Lung (tissue), 12 donors: ENCODE results near the gene PTPRJ. TPM values are rescaled to one million over a fixed set of nuclear protein-coding genes. Genes with fewer than 3 reads are reported as not detected.

Source experiments
- ATAC-seq: fragments of 200-7000 bp; cut with Tn5 transposase; one replicate; pipeline ENCODE4 v1.9.1; 2020; ENCODE audit warnings: moderate number of reproducible peaks; ENCODE audit not compliant: insufficient read depth, low FRiP score
- DNase-seq, 3 donors: peaks; one replicate each; pipeline ENCODE4 v3.0.0-alpha.2; 2013 to 2017
- H3K27ac ChIP-seq, 2 donors: one replicate each; pipeline ENCODE4 v1.5.1; 2013; ENCODE audit warnings: mild to moderate bottlenecking in 2 of 2, moderate library complexity in 2 of 2, control low read depth in 1 of 2, inconsistent platforms in 1 of 2, low read depth in 1 of 2, low read length in 1 of 2
- H3K27me3 ChIP-seq, 3 donors: one replicate each; pipeline ENCODE4 v1.5.1; 2013; ENCODE audit warnings: low read length in 2 of 3; ENCODE audit not compliant: control insufficient read depth in 3 of 3, insufficient read depth in 3 of 3
- H3K36me3 ChIP-seq, 4 donors: one replicate each; pipeline ENCODE4 v1.5.1; 2013; ENCODE audit warnings: low read length in 4 of 4, mild to moderate bottlenecking in 1 of 4, moderate library complexity in 1 of 4; ENCODE audit not compliant: control insufficient read depth in 4 of 4, insufficient read depth in 4 of 4
- H3K4me1 ChIP-seq, 5 donors: one replicate each; pipeline ENCODE4 v1.5.1; 2013; ENCODE audit warnings: low read length in 5 of 5, mild to moderate bottlenecking in 2 of 5, moderate library complexity in 1 of 5; ENCODE audit not compliant: control insufficient read depth in 5 of 5, insufficient read depth in 5 of 5
- H3K4me3 ChIP-seq: one replicate; pipeline ENCODE4 v1.5.1; 2013; ENCODE audit warnings: mild to moderate bottlenecking, control low read depth, moderate library complexity
- H3K9ac ChIP-seq, 2 donors: one replicate each; pipeline ENCODE4 v1.5.1; 2013; ENCODE audit warnings: low read length in 2 of 2, control low read depth in 1 of 2; ENCODE audit not compliant: insufficient read depth in 1 of 2
- H3K9me3 ChIP-seq, 4 donors: one replicate each; pipeline ENCODE4 v1.5.1; 2013; ENCODE audit warnings: low read length in 3 of 4, mild to moderate bottlenecking in 1 of 4, moderate library complexity in 1 of 4; ENCODE audit not compliant: control insufficient read depth in 4 of 4, insufficient read depth in 3 of 4
- CTCF ChIP-seq: IDR thresholded peaks from 2 replicates; pipeline ENCODE4 v1.5.1; 2012; ENCODE audit warnings: mild to moderate bottlenecking; ENCODE audit errors: control extremely low read depth, extremely low read depth
- WGBS, 2 donors: extraction: QIAGEN DNeasy Blood & Tissue Kit; methylation state at CpG; one replicate each; pipeline ENCODE4 v1.1.7; 2013; 5-methylcytosine and 5-hydroxymethylcytosine counted together
- polyA plus RNA-seq, 2 donors: library from polyadenylated mRNA; stranded (reverse); fragments of 200-250 nt; gene quantifications; one replicate each; pipeline ENCODE4 v1.2.1, GENCODE V29; 2013
- total RNA-seq, 2 donors: library from RNA; depleted of rRNA in 1 of 2; stranded (reverse); fragments of >200 nt in 1 of 2; gene quantifications; one replicate each; pipeline ENCODE4 v1.2.1, GENCODE V29; 2014 to 2021
- donor health status: control.
- donor health status: control.
- donor health status: Bipolar disorder and iron deficiency.
- donor health status: healthy.
- donor health status: DM: yes; HTN: yes; CAD: no.

The PTPRJ gene
- total and polyA plus RNA-seq, 4 donors = 3.9 to 51.4 (median 32.0) TPM

GRCh38 chr11:47998345-47998732 is 18.0 kb downstream of the PTPRJ start:
- DNase-seq = no peak
- Histone ChIP-seq H3K4me1 (peaks cover 0 to 9% (median 3%) of the 10 kb centered on the region in 5 donors), H3K27me3 (no peaks in the 10 kb centered on the region), H3K36me3 (no peaks in the 10 kb centered on the region), H3K4me3 (no peak overlapping the region), H3K9ac (no peak overlapping the region), H3K27ac (no peak overlapping the region), H3K9me3 (no peaks in the 10 kb centered on the region)
- ATAC-seq = no peak
- 96 to 97% methylated on average over 5 of the region's 5 CpGs for WGBS, 2 donors
- TF ChIP-seq CTCF = no peak

- Histone ChIP-seq H3K9ac (no peak overlapping the region), H3K27ac (no peak overlapping the region), H3K27me3 (no peaks in the 10 kb centered on the region), H3K9me3 (no peaks in the 10 kb centered on the region), H3K4me1 (peaks cover under 1 to 9% (median 3%) of the 10 kb centered on the region in 5 donors), H3K4me3 (no peak overlapping the region), H3K36me3 (no peaks in the 10 kb centered on the region)
- ATAC-seq (no peak), DNase-seq (no peak)
- TF ChIP-seq CTCF = no peak
- 85 to 90% methylated on average over 2 of the region's 2 CpGs for WGBS, 2 donors
Measured at GRCh38 chr11:47998733-47999359, 18.5 kb downstream of the PTPRJ start.

DNA sequence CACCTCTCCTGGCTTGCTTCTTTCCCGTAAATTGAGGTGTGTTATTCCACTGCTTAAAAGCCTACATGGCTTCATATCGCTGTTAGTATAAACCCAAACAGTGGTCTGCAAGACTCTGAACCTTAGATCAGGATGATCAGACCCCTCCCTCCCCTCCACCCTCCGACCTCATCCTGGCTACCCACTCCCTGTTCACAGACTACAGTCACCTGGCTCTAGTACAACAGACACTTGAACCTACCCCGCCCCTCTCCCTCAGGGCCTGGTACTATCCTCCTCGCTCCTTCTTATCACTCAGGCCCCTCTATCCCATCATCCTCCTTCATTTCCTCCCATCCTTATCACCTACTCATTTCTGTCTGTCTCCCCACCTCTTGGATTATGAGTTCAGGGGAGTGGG is 20.1 kb downstream of the PTPRJ start:
- TF ChIP-seq CTCF = no peak
- peaks cover 3 to 13% (median 6%) of the 10 kb centered on the region in 5 donors for H3K4me1 ChIP-seq
- H3K27me3 ChIP-seq = no peaks in the 10 kb centered on the region
- no peak for DNase-seq
- no peaks in the 10 kb centered on the region for H3K9me3 ChIP-seq
- WGBS, 2 donors = 89 to 92% methylated on average over 5 of the region's 5 CpGs
- no peak overlapping the region for H3K4me3 ChIP-seq
- no peak for ATAC-seq
- no peaks in the 10 kb centered on the region for H3K36me3 ChIP-seq
- H3K9ac ChIP-seq = no peak overlapping the region
- no peak overlapping the region for H3K27ac ChIP-seq
